Fibroblast of skin of scalp (primary cell): ENCODE measurements around the gene PANK3.
"Not testable (repeated sequence)": the region's sequence is repeated elsewhere in the genome, so short reads cannot be mapped to it uniquely, and the experiment has no call there.

ENCODE experiments used
- DNase-seq: peaks from one replicate; pipeline ENCODE4 v3.0.0-alpha.2; 2013

PANK3 gene

GRCh38 chr5:168592014-168592368, 12.8 kb upstream of the PANK3 start:
- DNase-seq: peak; percentile 36

- no peak for DNase-seq
Measured at GRCh38 chr5:168591302-168592013, 12.3 kb upstream of the PANK3 start.

- DNase-seq: no peak
Measured at GRCh38 chr5:168590666-168591065, 11.5 kb upstream of the PANK3 start.

- no peak for DNase-seq
Measured at GRCh38 chr5:168587987-168588386, 8.8 kb upstream of the PANK3 start.

- DNase-seq: no peak
Measured at GRCh38 chr5:168585119-168585856, 6.1 kb upstream of the PANK3 start.

- no peak for DNase-seq
Measured at GRCh38 chr5:168583742-168584482, 4.7 kb upstream of the PANK3 start.

GRCh38 chr5:168580814-168581469, 1.8 kb upstream of the PANK3 start:
- not testable (repeated sequence) for DNase-seq

- peak; percentile 32 for DNase-seq
Measured at GRCh38 chr5:168580227-168580508, 1.0 kb upstream of the PANK3 start.

GRCh38 chr5:168579488-168580226, 489 bp upstream of the PANK3 start:
- DNase-seq: peak; percentile 100

- no peak for DNase-seq
Measured at GRCh38 chr5:168578006-168578405, 1.2 kb downstream of the PANK3 start.

GRCh38 chr5:168575391-168576372, 3.5 kb downstream of the PANK3 start:
- DNase-seq: no peak

GRCh38 chr5:168574156-168574555, 5.0 kb downstream of the PANK3 start:
- DNase-seq: not testable (repeated sequence)

GRCh38 chr5:168573663-168574062, 5.5 kb downstream of the PANK3 start:
- not testable (repeated sequence) for DNase-seq

GRCh38 chr5:168570490-168571328, 8.5 kb downstream of the PANK3 start:
- no peak for DNase-seq

- DNase-seq: no peak
Measured at GRCh38 chr5:168568738-168569137, 10.4 kb downstream of the PANK3 start.

GRCh38 chr5:168563959-168564358, 15.2 kb downstream of the PANK3 start:
- no peak for DNase-seq

- no peak for DNase-seq
Measured at GRCh38 chr5:168562279-168562678, 16.9 kb downstream of the PANK3 start.

- no peak for DNase-seq
Measured at GRCh38 chr5:168557389-168557788, 21.8 kb downstream of the PANK3 start.

GRCh38 chr5:168553377-168554130, 25.6 kb downstream of the PANK3 start:
- DNase-seq: no peak
